Bronchial epithelial cell (primary cell): ENCODE data around the gene FBLN5. TPM values are rescaled to one million over a fixed set of nuclear protein-coding genes. Genes with fewer than 3 reads are reported as not detected.
A peak's percentile ranks its signal among the peaks of the same experiment; 100 is the strongest.

ENCODE experiments used
- DNase-seq: peaks from one replicate; pipeline ENCODE4 v3.0.0-alpha.2; 2010; ENCODE audit warnings: low read depth
- FAIRE-seq: peaks from 2 replicates; lab custom pipeline; 2011; peaks lifted over from hg19 to GRCh38; lab: Jason Lieb, UNC
- H3K27me3 ChIP-seq: 2 replicates; pipeline ENCODE4 v1.5.1; 2011; ENCODE audit warnings: low read length; ENCODE audit not compliant: control insufficient read depth, insufficient read depth
- H3K36me3 ChIP-seq: 2 replicates; pipeline ENCODE4 v1.5.1; 2011; ENCODE audit warnings: low read length; ENCODE audit not compliant: control insufficient read depth, insufficient read depth
- H3K4me3 ChIP-seq: 2 replicates; pipeline ENCODE4 v1.5.1; 2011; ENCODE audit warnings: mild to moderate bottlenecking, low read depth, low read length, control low read depth
- CTCF ChIP-seq: IDR thresholded peaks from 2 replicates; pipeline ENCODE4 v1.5.1; 2011; ENCODE audit warnings: mild to moderate bottlenecking, moderate library complexity, low read length, control low read depth, inconsistent platforms; ENCODE audit not compliant: insufficient read depth, severe bottlenecking
- total RNA-seq: library from RNA; depleted of rRNA; stranded (reverse); fragments of >200 nt; gene quantifications from 2 replicates; pipeline ENCODE4 v1.2.1, GENCODE V29; 2014

Gene FBLN5
- total RNA-seq, 1 donor from 2014 or later: 0.26 TPM

- Histone ChIP-seq H3K27me3 (no peaks in the 10 kb centered on the region), H3K4me3 (no peak overlapping the region), H3K36me3 (no peaks in the 10 kb centered on the region)
- DNase-seq (peak; percentile 14), FAIRE-seq (no peak)
- no peak for TF ChIP-seq CTCF
These were observed 35.5 kb downstream of the FBLN5 start for GRCh38 chr14:91912035-91912434.

GRCh38 chr14:91911474-91912032 lies 35.9 kb downstream of the FBLN5 start:
- peak; percentile 72 for TF ChIP-seq CTCF
- no peaks in the 10 kb centered on the region for H3K27me3 ChIP-seq
- no peaks in the 10 kb centered on the region for H3K36me3 ChIP-seq
- DNase-seq (peak; percentile 60), FAIRE-seq (no peak)
- H3K4me3 ChIP-seq: no peak overlapping the region

- H3K4me3 ChIP-seq: no peak overlapping the region
- FAIRE-seq (no peak), DNase-seq (no peak)
- TF ChIP-seq CTCF: no peak
- H3K36me3 ChIP-seq: no peaks in the 10 kb centered on the region
- no peaks in the 10 kb centered on the region for H3K27me3 ChIP-seq
These were observed 37.3 kb downstream of the FBLN5 start for GRCh38 chr14:91910196-91910595.

- no peak for TF ChIP-seq CTCF
These were observed 41.1 kb downstream of the FBLN5 start for GRCh38 chr14:91906374-91906773.

GRCh38 chr14:91904956-91905645 lies 42.4 kb downstream of the FBLN5 start:
- H3K36me3 ChIP-seq: no peaks in the 10 kb centered on the region
- H3K27me3 ChIP-seq: peaks cover 2% of the 10 kb centered on the region
- no peak for TF ChIP-seq CTCF
- H3K4me3 ChIP-seq: no peak overlapping the region
- FAIRE-seq (no peak), DNase-seq (no peak)

More at GRCh38 chr14:91906374-91906773, 41.1 kb downstream of the FBLN5 start:
- H3K36me3 ChIP-seq: no peaks in the 10 kb centered on the region
- H3K27me3 ChIP-seq: peaks cover 2% of the 10 kb centered on the region
- FAIRE-seq (no peak), DNase-seq (no peak)
- no peak overlapping the region for H3K4me3 ChIP-seq
